GM12878 (cell line): Measurements from ENCODE around the gene CCDC54. TPM values are rescaled to one million over a fixed set of nuclear protein-coding genes. Genes with fewer than 3 reads are reported as not detected.
A peak's percentile ranks its signal among the peaks of the same experiment; 100 is the strongest.

Source experiments
- ATAC-seq: fragments of 200-7000 bp; cut with Tn5 transposase; 3 replicates; pipeline ENCODE4 v1.9.1; 2020; ENCODE audit warnings: mild to moderate bottlenecking, moderate library complexity
- BruUV-seq: library from RNA; stranded (reverse); fragments of 400-500 nt; replicated peaks from 2 replicates; lab custom pipeline; 2021; lab: Mats Ljungman, UMichigan
- CTCF ChIA-PET: fragments of 300-600 bp; sonication (Branson Sonifier 250); formaldehyde crosslinking; extraction: SDS; loops from one replicate; lab custom pipeline; 2021; ENCODE audit warnings: inconsistent platforms; lab: Yijun Ruan, JAX
- POLR2A ChIA-PET: fragments of 350-600 bp; formaldehyde crosslinking; extraction: SDS; loops from one replicate; lab custom pipeline; 2021; ENCODE audit warnings: inconsistent platforms; lab: Charles Lee
- RAD21 ChIA-PET: fragments of 300-600 bp; sonication (Branson Sonifier 250); formaldehyde crosslinking; loops from one replicate; lab custom pipeline; 2023; ENCODE audit warnings: antibody characterized with exemption; ENCODE audit not compliant: unreplicated experiment; lab: Charles Lee
- SMC1A ChIA-PET: fragments of 300-600 bp; sonication (Branson Sonifier 250); formaldehyde crosslinking; loops from one replicate; lab custom pipeline; 2023; ENCODE audit not compliant: unreplicated experiment, uncharacterized antibody; lab: Charles Lee
- DNase-seq: peaks from one replicate; pipeline ENCODE4 v3.0.0-alpha.2; 2011; ENCODE audit warnings: low read depth, low spot score
- FAIRE-seq: peaks from 3 replicates; lab custom pipeline; 2011; peaks lifted over from hg19 to GRCh38; lab: Jason Lieb, UNC
- H2AFZ ChIP-seq: 2 replicates; pipeline ENCODE4 v1.6.0; 2011; ENCODE audit warnings: low read depth, low read length, control low read depth; ENCODE audit not compliant: control insufficient read depth
- H3K27ac ChIP-seq: 2 replicates; pipeline ENCODE4 v1.5.1; 2011; ENCODE audit warnings: control low read depth; ENCODE audit not compliant: control insufficient read depth, insufficient read depth
- H3K27me3 ChIP-seq, 2 experiments: replicated peaks in 1 of 2; 2 replicates each; pipeline versions ENCODE4 v1.6.0 to v1.6.1; 2011; ENCODE audit warnings: low read length in 1 of 2; ENCODE audit not compliant: control insufficient read depth in 2 of 2, insufficient read depth in 2 of 2
- H3K36me3 ChIP-seq, 2 experiments: 2 replicates each; pipeline ENCODE4 v1.5.1; 2011; ENCODE audit warnings: low read length in 1 of 2; ENCODE audit not compliant: control insufficient read depth in 2 of 2, insufficient read depth in 2 of 2
- H3K4me1 ChIP-seq: 2 replicates; pipeline ENCODE4 v1.6.1; 2011; ENCODE audit warnings: mild to moderate bottlenecking, low read length, moderate library complexity, mixed read lengths; ENCODE audit not compliant: control insufficient read depth, insufficient read depth
- H3K4me2 ChIP-seq: 2 replicates; pipeline ENCODE4 v1.6.0; 2011; ENCODE audit warnings: control low read depth; ENCODE audit not compliant: control insufficient read depth, insufficient read depth
- H3K4me3 ChIP-seq: fragments of 200-600 bp; sonication (generic); 2 replicates; pipeline ENCODE4 v1.5.1; 2016
- H3K79me2 ChIP-seq: 2 replicates; pipeline ENCODE4 v1.6.0; 2011; ENCODE audit warnings: low read length; ENCODE audit not compliant: control insufficient read depth, insufficient read depth
- H3K9ac ChIP-seq: 2 replicates; pipeline ENCODE4 v1.8.0; 2011; ENCODE audit warnings: low read length, control low read depth, mixed read lengths; ENCODE audit not compliant: control insufficient read depth, insufficient read depth
- H3K9me3 ChIP-seq: replicated peaks from 3 replicates; pipeline ENCODE4 v1.5.1; 2011; ENCODE audit warnings: mild to moderate bottlenecking, low read length; ENCODE audit not compliant: control insufficient read depth, insufficient read depth
- H4K20me1 ChIP-seq: 2 replicates; pipeline ENCODE4 v1.6.0; 2011; ENCODE audit not compliant: control insufficient read depth, insufficient read depth
- HDGF ChIP-seq: fragments of 450-650 bp; IDR thresholded peaks from 2 replicates; pipeline ENCODE4 v1.6.1; 2016; ENCODE audit warnings: antibody characterized with exemption
- NR2F1 ChIP-seq: fragments of 450-650 bp; conservative IDR thresholded peaks from 2 replicates; pipeline ENCODE4 v1.6.1; 2017; ENCODE audit warnings: mild to moderate bottlenecking
- RUNX3 ChIP-seq: IDR thresholded peaks from 2 replicates; pipeline ENCODE4 v1.6.1; 2012; ENCODE audit warnings: low read length, inconsistent platforms
- SRF ChIP-seq, 2 experiments: IDR thresholded peaks; 2 replicates each; pipeline ENCODE4 v1.6.1; 2011; ENCODE audit warnings: low read depth in 2 of 2, low read length in 2 of 2, mild to moderate bottlenecking in 1 of 2, moderate library complexity in 1 of 2
- ZNF384 ChIP-seq: IDR thresholded peaks from 2 replicates; pipeline ENCODE4 v1.6.1; 2012; ENCODE audit warnings: low read depth, mild to moderate bottlenecking, low read length, improper control_type of control experiment, borderline replicate concordance
- WGBS: methylation state at CpG from one replicate; pipeline ENCODE4 v1.1.6; 2016; ENCODE audit warnings: low lambda C conversion rate; ENCODE audit not compliant: insufficient replicate concordance, insufficient coverage; ENCODE audit errors: missing lambda C conversion rate; 5-methylcytosine and 5-hydroxymethylcytosine counted together
- in situ Hi-C: fragments of 300-500 bp; cut with MboI; formaldehyde crosslinking; loops from 9 replicates; pipeline ENCODE4 v1.14.3; 2018; ENCODE audit warnings: mixed read lengths
- intact Hi-C: fragments of 100-400 bp; cut with micrococcal nuclease; formaldehyde crosslinking; loops from one replicate; pipeline ENCODE4 v1.14.2; 2022; ENCODE audit not compliant: unreplicated experiment
- polyA plus RNA-seq, 11 experiments: library from polyadenylated mRNA; depleted of rRNA in 4 of 11; unstranded in 6 of 11; stranded (reverse) in 5 of 11; fragments of >200 nt; fragmentation: Nextera tagmentation in 4 of 11; fragmentation: Illumina TruSeq in 1 of 11; extraction: Ambion mirVana in 4 of 11; extraction: Trizol in 1 of 11; gene quantifications; 1 replicate in 1 of 11; 2 replicates in 10 of 11; pipeline versions ENCODE4 v1.2.1 to v1.2.3, GENCODE V29; 2011 to 2016; ENCODE audit warnings: inconsistent platforms in 2 of 11, missing spikeins in 2 of 11, low read depth in 1 of 11
- total RNA-seq, 4 experiments: library from RNA; depleted of rRNA in 3 of 4; stranded (reverse); fragments of >200 nt in 3 of 4; fragmentation: Illumina TruSeq in 1 of 4; extraction: Trizol in 1 of 4; gene quantifications; 2 replicates each; pipeline versions ENCODE4 v1.2.1 to v1.2.3, GENCODE V29; 2013 to 2021

The CCDC54 gene
- total and polyA plus RNA-seq, 10 of the 15 experiments (the other 5 are each of a cell fraction or from before 2014, with no cell fraction given), result not detected

GRCh38 chr3:107414325-107414964, 37.2 kb downstream of the CCDC54 start:
- H3K4me2 ChIP-seq, result no peak overlapping the region
- H4K20me1 ChIP-seq, result no peaks in the 10 kb centered on the region
- no peak for TF ChIP-seq ZNF384
- 0 out of 2 replicates have a peak, but pooled peaks have one; percentile 18 for TF ChIP-seq RUNX3
- TF ChIP-seq, all 136 proteins: peak for 1
- Histone ChIP-seq H3K9ac (no peak overlapping the region), H3K4me3 (no peak overlapping the region), H3K27me3 (no peaks in the 10 kb centered on the region), H3K9me3 (no peaks in the 10 kb centered on the region), H3K27ac (no peak overlapping the region), H3K4me1 (no peaks in the 10 kb centered on the region), H3K79me2 (no peaks in the 10 kb centered on the region), H2AFZ (no peak overlapping the region), H3K36me3 (no peaks in the 10 kb centered on the region)
- intact Hi-C loops (no loop called here), in situ Hi-C loops (no loop called here)
- ChIA-PET RAD21 (no interaction called here), SMC1A (no interaction called here), CTCF (no interaction called here), POLR2A (no interaction called here)
- no TSS peak for BruUV-seq
- ATAC-seq, result peak; percentile 83
- 92% methylated on average over 1 of the region's 1 CpG for WGBS
- DNase-seq, result no peak
- peak; percentile 71 for FAIRE-seq

GRCh38 chr3:107416138-107416537, 38.9 kb downstream of the CCDC54 start:
- BruUV-seq, result no TSS peak
- in situ Hi-C loops (no loop called here), intact Hi-C loops (no loop called here)
- ChIA-PET POLR2A (no interaction called here), RAD21 (no interaction called here), CTCF (interaction anchor here (0.7 to 2.0 kb wide), 4 partner anchors 13 to 144 kb away, joined by 3 to 4 read pairs (median 4); no protein-coding TSS in a partner anchor), SMC1A (no interaction called here)
- Histone ChIP-seq H3K79me2 (no peaks in the 10 kb centered on the region), H3K27ac (no peak overlapping the region), H3K9me3 (no peaks in the 10 kb centered on the region), H3K4me1 (no peaks in the 10 kb centered on the region), H4K20me1 (no peaks in the 10 kb centered on the region), H3K36me3 (no peaks in the 10 kb centered on the region), H3K9ac (no peak overlapping the region), H3K27me3 (no peaks in the 10 kb centered on the region), H2AFZ (no peak overlapping the region), H3K4me3 (no peak overlapping the region), H3K4me2 (no peak overlapping the region)
- WGBS, result 50% methylated on average over 3 of the region's 3 CpGs
- no peak for DNase-seq
- no peak for TF ChIP-seq SRF (IDR thresholded peaks at IDR 0.05; ENCODE audit: low read depth in 2 of 2, low read length in 2 of 2)
- TF ChIP-seq RUNX3, result no peak
- TF ChIP-seq NR2F1, result 0 out of 2 replicates have a peak, but pooled peaks have one; percentile 11
- TF ChIP-seq HDGF, result no peak
- FAIRE-seq, result peak; percentile 18
- no peak for ATAC-seq
